ENCODE results near the gene ZCCHC14.

DNA sequence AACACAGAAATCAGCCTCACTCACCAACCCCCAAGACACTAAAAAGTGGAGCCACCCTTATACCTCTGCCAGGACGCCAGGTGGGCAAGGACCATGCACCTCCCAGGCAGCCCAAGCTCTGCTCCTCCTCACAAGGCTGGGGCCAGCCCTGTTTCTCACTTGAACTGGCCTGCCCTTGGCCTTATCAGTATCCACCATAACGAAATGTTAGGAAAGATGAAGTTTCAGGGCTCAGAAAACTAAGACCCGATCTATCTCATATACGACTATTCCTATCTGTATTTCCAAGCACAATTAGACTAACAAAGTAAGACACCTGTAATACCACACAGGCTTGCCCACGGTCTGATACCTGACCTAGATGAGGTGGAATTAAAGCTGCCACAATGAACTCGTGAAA, 116.2 kb downstream of the ZCCHC14 start:
- no peak for TF ChIP-seq POLR2A (IDR thresholded peaks at IDR 0.05)
- TF ChIP-seq, protein P1, sequence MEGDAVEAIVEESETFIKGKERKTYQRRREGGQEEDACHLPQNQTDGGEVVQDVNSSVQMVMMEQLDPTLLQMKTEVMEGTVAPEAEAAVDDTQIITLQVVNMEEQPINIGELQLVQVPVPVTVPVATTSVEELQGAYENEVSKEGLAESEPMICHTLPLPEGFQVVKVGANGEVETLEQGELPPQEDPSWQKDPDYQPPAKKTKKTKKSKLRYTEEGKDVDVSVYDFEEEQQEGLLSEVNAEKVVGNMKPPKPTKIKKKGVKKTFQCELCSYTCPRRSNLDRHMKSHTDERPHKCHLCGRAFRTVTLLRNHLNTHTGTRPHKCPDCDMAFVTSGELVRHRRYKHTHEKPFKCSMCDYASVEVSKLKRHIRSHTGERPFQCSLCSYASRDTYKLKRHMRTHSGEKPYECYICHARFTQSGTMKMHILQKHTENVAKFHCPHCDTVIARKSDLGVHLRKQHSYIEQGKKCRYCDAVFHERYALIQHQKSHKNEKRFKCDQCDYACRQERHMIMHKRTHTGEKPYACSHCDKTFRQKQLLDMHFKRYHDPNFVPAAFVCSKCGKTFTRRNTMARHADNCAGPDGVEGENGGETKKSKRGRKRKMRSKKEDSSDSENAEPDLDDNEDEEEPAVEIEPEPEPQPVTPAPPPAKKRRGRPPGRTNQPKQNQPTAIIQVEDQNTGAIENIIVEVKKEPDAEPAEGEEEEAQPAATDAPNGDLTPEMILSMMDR (IDR thresholded peaks at IDR 0.05): no peak
- TF ChIP-seq EP300 (IDR thresholded peaks at IDR 0.05; ENCODE audit: low read depth): no peak

Measured in transverse colon (tissue), 3 donors.